ENCODE measurements around the gene PAGE2B. TPM values are rescaled to one million over a fixed set of nuclear protein-coding genes. Genes with fewer than 3 reads are reported as not detected.

Gene PAGE2B
- total and polyA plus RNA-seq, 9 of the 15 experiments (the other 6 are each of a cell fraction or from before 2014, with no cell fraction given): 1.8 to 36.0 (median 16.5) TPM

DNA sequence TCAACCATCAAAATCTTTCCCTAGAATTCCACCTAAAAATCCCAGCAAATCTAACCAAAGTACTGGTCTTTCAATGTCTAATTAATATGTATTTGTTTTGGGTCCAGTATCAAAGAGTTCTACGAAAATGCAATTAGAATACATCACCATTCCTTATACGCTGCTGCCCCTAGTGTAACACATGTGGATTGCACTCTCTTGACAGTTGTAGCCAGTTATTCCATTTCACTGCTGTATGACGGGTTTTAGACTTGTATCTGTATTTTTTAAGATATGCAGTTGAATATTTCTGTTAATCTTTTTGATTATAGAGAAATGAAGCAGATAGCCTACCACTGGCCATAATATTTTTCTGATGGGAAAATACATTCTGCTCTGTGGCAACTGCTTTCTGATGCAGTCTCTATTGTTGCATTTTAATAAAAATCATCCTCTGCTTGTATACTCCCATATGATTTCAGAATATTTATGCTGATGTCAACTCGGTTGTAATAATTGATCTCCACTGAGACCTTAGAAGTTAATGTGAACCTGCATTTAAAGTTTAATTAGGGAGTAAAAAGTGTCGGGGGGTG, 17.1 kb upstream of the PAGE2B start (continued):
- TF ChIP-seq THRA (IDR thresholded peaks at IDR 0.05) (no peak), MAZ (CRISPR knock-in tag; conservative IDR thresholded peaks at IDR 0.05 in 1 of 2, IDR thresholded peaks at IDR 0.05 in 1 of 2) (no peak), CTCF (IDR thresholded peaks at IDR 0.05 in 2 of 3, conservative IDR thresholded peaks at IDR 0.05 in 1 of 3; ENCODE audit: insufficient read depth in 2 of 3, low read depth in 1 of 3, low read length in 3 of 3) (peak; percentile 62 to 77 (median 68)), MCM3 (IDR thresholded peaks at IDR 0.05) (no peak), ZNF778 (CRISPR knock-in tag; IDR thresholded peaks at IDR 0.05) (no peak), REST (IDR thresholded peaks at IDR 0.05; ENCODE audit: borderline replicate concordance) (peak; percentile 64; the same call in 1 of the 2 replicates), REST (CRISPR knock-in tag; IDR thresholded peaks at IDR 0.05; ENCODE audit: low read depth) (no peak)
